Measurements from ENCODE around the gene NRP2. TPM values are rescaled to one million over a fixed set of nuclear protein-coding genes. Genes with fewer than 3 reads are reported as not detected.

NRP2 gene
- total and polyA plus RNA-seq, 2 experiments from 2014 or later, result 61.0 to 79.2 TPM

DNA sequence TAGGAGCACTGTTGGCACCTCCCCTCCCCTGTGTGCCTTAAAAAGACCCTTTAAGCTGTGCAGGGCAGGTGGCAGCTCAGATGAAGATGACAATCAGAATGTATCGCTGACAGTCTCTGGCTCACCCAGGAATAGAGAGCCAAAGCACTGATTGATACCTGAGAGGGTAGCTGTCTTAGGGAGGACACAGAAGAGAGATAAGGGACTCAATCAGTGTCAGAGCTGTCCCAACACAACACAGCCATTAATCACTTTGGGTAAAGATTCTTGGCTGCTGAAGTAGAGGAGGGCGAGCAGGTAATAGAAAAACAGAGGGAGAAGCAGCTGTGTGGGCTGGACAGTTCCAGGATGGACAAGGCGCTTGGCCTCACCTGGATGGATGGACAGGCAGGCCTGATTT, 124.9 kb downstream of the NRP2 start:
- Histone ChIP-seq H3K4me3 (no peak overlapping the region), H2AFZ (no peak overlapping the region), H4K20me1 (ENCODE audit: insufficient read depth, poor library complexity, severe bottlenecking) (no peaks in the 10 kb centered on the region), H3K9me3 (ENCODE audit: low read depth) (no peaks in the 10 kb centered on the region), H3K4me2 (no peak overlapping the region), H3K79me2 (no peaks in the 10 kb centered on the region), H3K27me3 (no peaks in the 10 kb centered on the region), H3K9me2 (replicated peaks; ENCODE audit: insufficient read depth) (no peaks in the 10 kb centered on the region), H3K27ac (no peak overlapping the region), H3K36me3 (replicated peaks; ENCODE audit: insufficient read depth, low read depth) (no peaks in the 10 kb centered on the region), H3K4me1 (ENCODE audit: insufficient read depth) (peaks cover 9% of the 10 kb centered on the region)
- no peak for DNase-seq (ENCODE audit: low spot score)
- 89% methylated on average over 3 of the region's 3 CpGs for WGBS (ENCODE audit: low lambda C conversion rate, missing lambda C conversion rate)
- TF ChIP-seq EZH2 (IDR thresholded peaks at IDR 0.05; ENCODE audit: borderline replicate concordance) (no peak), EZH2phosphoT487 (IDR thresholded peaks at IDR 0.05; ENCODE audit: low read depth, severe bottlenecking, unreplicated experiment) (no peak)
- TF ChIP-seq, protein P1, sequence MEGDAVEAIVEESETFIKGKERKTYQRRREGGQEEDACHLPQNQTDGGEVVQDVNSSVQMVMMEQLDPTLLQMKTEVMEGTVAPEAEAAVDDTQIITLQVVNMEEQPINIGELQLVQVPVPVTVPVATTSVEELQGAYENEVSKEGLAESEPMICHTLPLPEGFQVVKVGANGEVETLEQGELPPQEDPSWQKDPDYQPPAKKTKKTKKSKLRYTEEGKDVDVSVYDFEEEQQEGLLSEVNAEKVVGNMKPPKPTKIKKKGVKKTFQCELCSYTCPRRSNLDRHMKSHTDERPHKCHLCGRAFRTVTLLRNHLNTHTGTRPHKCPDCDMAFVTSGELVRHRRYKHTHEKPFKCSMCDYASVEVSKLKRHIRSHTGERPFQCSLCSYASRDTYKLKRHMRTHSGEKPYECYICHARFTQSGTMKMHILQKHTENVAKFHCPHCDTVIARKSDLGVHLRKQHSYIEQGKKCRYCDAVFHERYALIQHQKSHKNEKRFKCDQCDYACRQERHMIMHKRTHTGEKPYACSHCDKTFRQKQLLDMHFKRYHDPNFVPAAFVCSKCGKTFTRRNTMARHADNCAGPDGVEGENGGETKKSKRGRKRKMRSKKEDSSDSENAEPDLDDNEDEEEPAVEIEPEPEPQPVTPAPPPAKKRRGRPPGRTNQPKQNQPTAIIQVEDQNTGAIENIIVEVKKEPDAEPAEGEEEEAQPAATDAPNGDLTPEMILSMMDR (IDR thresholded peaks at IDR 0.05; ENCODE audit: poor library complexity), result no peak

DNA sequence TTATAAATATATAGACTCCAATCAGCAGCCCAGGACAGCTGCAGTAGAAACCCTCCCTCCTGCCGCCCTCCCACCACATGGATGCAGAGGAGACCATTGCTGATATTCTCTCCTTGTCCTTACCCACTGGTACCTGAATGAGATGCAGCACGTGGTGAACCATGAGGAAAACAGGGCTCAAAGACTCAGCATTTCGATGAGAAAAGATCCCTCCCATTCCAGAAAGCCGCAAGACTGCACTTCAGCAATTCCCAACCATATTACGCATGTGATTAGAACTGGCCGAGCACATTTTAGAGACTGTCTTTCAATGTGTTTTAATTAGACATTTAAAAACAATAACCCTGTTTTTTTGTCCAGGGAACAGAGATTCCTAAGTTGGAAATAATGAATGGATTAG, 125.5 kb downstream of the NRP2 start:
- Histone ChIP-seq H2AFZ (no peak overlapping the region), H3K36me3 (replicated peaks; ENCODE audit: insufficient read depth, low read depth) (no peaks in the 10 kb centered on the region), H3K27me3 (no peaks in the 10 kb centered on the region), H3K9me2 (replicated peaks; ENCODE audit: insufficient read depth) (no peaks in the 10 kb centered on the region), H3K9me3 (ENCODE audit: low read depth) (no peaks in the 10 kb centered on the region), H3K27ac (no peak overlapping the region), H3K4me2 (no peak overlapping the region), H4K20me1 (ENCODE audit: insufficient read depth, poor library complexity, severe bottlenecking) (no peaks in the 10 kb centered on the region), H3K79me2 (no peaks in the 10 kb centered on the region), H3K4me3 (no peak overlapping the region), H3K4me1 (ENCODE audit: insufficient read depth) (peaks cover 9% of the 10 kb centered on the region)
- no peak for TF ChIP-seq EZH2 (IDR thresholded peaks at IDR 0.05; ENCODE audit: borderline replicate concordance)
- TF ChIP-seq, protein P1 (IDR thresholded peaks at IDR 0.05; ENCODE audit: poor library complexity), result no peak
- TF ChIP-seq EZH2phosphoT487 (IDR thresholded peaks at IDR 0.05; ENCODE audit: low read depth, severe bottlenecking, unreplicated experiment), result no peak
- WGBS (ENCODE audit: low lambda C conversion rate, missing lambda C conversion rate), result 80% methylated on average over 6 of the region's 6 CpGs
- DNase-seq (ENCODE audit: low spot score), result no peak

DNA sequence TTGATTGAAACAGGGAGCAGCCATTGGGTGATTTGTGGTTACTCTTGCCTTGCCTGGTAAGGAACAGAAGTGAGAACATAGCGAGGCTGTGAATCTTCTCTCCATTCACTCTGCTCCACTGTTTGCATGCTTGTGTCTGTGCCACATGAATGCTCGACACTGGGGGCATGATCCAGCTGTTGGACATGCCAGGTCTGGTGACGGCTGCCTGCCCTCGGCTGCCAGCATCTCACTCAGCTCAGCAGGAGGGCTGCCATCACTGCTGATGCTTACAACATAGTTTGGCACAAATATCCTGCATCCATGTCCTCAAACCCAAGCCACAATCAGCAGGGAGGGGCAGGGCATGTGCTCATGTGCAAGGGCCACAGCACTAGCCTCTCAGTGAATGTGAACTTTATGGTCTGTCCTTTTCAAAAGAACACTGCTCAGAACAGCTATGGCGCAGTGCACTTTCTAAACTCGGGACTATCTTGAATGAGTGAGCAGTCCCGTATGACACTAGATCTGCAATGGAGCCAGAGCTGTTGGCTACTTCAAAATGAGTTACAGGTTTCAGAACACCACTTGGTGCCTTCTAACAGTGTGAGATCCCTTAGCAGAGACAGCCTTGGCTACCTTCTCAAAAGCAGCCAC, 126.3 kb downstream of the NRP2 start:
- H3K36me3 ChIP-seq (replicated peaks; ENCODE audit: insufficient read depth, low read depth), result no peaks in the 10 kb centered on the region
- no peak overlapping the region for H3K4me2 ChIP-seq
- no peak overlapping the region for H2AFZ ChIP-seq
- TF ChIP-seq EZH2 (IDR thresholded peaks at IDR 0.05; ENCODE audit: borderline replicate concordance) (no peak), EZH2phosphoT487 (IDR thresholded peaks at IDR 0.05; ENCODE audit: low read depth, severe bottlenecking, unreplicated experiment) (no peak)
- TF ChIP-seq, protein P1 (IDR thresholded peaks at IDR 0.05; ENCODE audit: poor library complexity), result no peak
- no peaks in the 10 kb centered on the region for H3K79me2 ChIP-seq
- H4K20me1 ChIP-seq (ENCODE audit: insufficient read depth, poor library complexity, severe bottlenecking), result no peaks in the 10 kb centered on the region
- no peaks in the 10 kb centered on the region for H3K9me2 ChIP-seq (replicated peaks; ENCODE audit: insufficient read depth)
- H3K9me3 ChIP-seq (ENCODE audit: low read depth), result no peaks in the 10 kb centered on the region
- peaks cover 9% of the 10 kb centered on the region for H3K4me1 ChIP-seq (ENCODE audit: insufficient read depth)
- no peak overlapping the region for H3K4me3 ChIP-seq
- WGBS (ENCODE audit: low lambda C conversion rate, missing lambda C conversion rate), result 92% methylated on average over 7 of the region's 7 CpGs
- H3K27ac ChIP-seq, result no peak overlapping the region
- H3K27me3 ChIP-seq, result no peaks in the 10 kb centered on the region
- no peak for DNase-seq (ENCODE audit: low spot score)
